Activated naive CD8-positive, alpha-beta T cell (primary cell): ENCODE data around the gene GMDS.

ENCODE experiments used
- H3K27ac Mint-ChIP-seq: one replicate; pipeline ENCODE4 v1.8.0; 2021; ENCODE audit warnings: mixed read lengths
- H3K27me3 Mint-ChIP-seq: one replicate; pipeline ENCODE4 v1.8.0; 2021; ENCODE audit warnings: mixed read lengths
- H3K36me3 Mint-ChIP-seq: one replicate; pipeline ENCODE4 v1.8.0; 2021; ENCODE audit warnings: mixed read lengths
- H3K4me1 Mint-ChIP-seq: one replicate; pipeline ENCODE4 v1.8.0; 2021; ENCODE audit warnings: low read depth, mixed read lengths
- H3K4me3 Mint-ChIP-seq: one replicate; pipeline ENCODE4 v1.8.0; 2021; ENCODE audit warnings: mild to moderate bottlenecking, mixed read lengths
- H3K9me3 Mint-ChIP-seq: one replicate; pipeline ENCODE4 v1.8.0; 2021; ENCODE audit warnings: low read depth, mixed read lengths

Gene GMDS

DNA sequence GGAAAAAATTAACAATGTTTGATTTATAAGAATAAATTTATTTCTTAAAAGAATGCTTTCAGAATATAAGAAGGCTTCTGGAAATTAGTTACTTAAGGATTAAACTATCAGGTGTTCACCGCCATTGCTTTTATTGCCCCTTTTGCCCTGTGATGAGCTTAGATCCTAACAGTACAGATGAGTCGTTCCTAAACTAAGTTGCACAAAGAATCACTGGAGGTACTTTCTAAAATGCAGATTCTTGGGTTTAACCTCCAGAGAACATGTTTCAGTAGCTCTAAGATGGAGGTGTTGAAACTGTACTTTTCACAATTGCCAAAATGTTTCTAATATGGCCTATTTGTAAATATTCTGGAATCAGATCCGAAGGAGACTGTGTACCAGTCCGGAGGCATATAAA is 211.9 kb downstream of the GMDS start:
- H3K27me3 Mint-ChIP-seq = peaks cover 2% of the 10 kb centered on the region
- H3K4me3 Mint-ChIP-seq = no peak overlapping the region
- H3K4me1 Mint-ChIP-seq = peaks cover 22% of the 10 kb centered on the region
- H3K36me3 Mint-ChIP-seq = peaks cover 5% of the 10 kb centered on the region
- no peaks in the 10 kb centered on the region for H3K9me3 Mint-ChIP-seq
- no peak overlapping the region for H3K27ac Mint-ChIP-seq

DNA sequence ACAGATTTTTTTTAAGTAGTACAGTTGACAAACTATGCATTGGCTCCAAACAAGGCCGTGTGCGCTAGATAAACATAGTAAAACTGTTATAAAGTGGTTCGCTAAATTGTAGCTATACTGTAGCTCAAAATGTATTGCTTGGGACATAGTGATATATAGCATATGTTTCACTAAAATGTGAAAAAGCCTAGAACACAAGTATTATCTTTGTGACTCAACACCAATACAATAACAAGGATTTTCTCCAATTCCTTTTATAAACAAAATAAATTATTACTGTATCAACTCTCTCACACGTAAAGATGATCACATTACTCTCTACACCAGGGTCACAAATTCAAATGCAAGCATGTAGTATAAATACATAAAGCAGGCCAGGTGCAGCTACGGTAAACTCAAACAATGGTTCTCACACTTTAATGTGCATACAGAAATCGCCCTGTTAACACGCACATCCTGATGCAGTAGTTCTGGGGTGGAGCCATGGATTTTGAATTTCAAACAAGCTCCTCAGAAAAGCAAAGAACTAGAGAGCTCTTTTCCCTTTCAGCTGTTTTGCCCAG is 214.6 kb downstream of the GMDS start:
- Mint-ChIP-seq H3K27me3 (no peaks in the 10 kb centered on the region), H3K27ac (no peak overlapping the region), H3K4me1 (peaks cover 15% of the 10 kb centered on the region), H3K36me3 (peaks cover 8% of the 10 kb centered on the region), H3K4me3 (no peak overlapping the region), H3K9me3 (no peaks in the 10 kb centered on the region)

DNA sequence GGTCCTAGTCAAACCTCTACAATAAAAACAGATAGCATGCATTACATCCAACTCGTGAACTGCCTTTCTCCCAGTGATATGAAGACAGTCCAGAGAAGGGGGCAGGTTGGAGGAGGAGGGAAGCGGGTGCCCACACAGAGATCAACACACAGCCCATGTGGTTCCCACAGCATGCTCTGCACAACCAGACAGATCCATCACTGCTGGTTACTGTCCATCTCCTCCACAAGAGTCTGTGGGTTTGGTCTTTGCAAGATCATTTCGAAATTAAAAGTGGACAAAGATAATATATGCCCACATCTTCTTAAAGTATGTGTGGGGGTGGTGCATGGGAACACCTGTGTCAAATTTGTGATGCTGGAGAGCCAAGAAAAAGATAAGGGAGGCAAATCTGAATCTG is 215.5 kb downstream of the GMDS start:
- Mint-ChIP-seq H3K4me3 (no peak overlapping the region), H3K27ac (no peak overlapping the region), H3K4me1 (peaks cover 15% of the 10 kb centered on the region), H3K36me3 (peaks cover 8% of the 10 kb centered on the region), H3K9me3 (no peaks in the 10 kb centered on the region), H3K27me3 (no peaks in the 10 kb centered on the region)

DNA sequence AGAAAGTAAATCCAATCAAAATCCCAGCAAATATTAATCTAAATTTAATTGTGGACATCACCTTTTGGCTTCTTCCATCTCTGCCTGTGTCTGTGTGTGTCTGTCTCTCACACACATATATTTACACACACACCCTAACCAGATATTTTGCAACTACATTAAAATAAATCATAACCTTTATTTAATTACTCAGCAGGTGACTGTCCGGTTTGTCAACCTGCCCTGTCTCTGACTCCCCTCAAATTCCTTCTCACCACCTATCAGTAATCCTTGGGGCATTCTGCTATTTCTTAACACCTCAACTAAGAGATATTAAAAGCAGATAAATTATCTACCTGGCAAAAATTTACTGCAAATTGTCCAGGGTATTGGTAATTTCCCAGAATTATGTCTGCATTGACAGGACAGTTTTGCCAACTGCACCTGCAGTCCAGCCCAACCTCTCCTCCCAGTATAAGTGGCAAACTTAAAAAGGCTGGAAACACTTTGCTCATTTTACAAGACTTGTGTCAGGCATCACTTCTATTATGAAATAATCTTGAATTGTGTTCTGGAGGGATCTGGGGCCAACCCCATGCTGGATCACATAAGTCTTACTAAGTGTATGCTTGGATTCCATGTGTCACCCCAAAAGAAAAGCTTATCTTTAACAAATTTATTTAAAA is 216.1 kb downstream of the GMDS start:
- no peaks in the 10 kb centered on the region for H3K27me3 Mint-ChIP-seq
- peaks cover 8% of the 10 kb centered on the region for H3K36me3 Mint-ChIP-seq
- no peak overlapping the region for H3K4me3 Mint-ChIP-seq
- no peak overlapping the region for H3K27ac Mint-ChIP-seq
- H3K9me3 Mint-ChIP-seq = no peaks in the 10 kb centered on the region
- peaks cover 18% of the 10 kb centered on the region for H3K4me1 Mint-ChIP-seq

GRCh38 chr6:2028457-2029038 is 216.9 kb downstream of the GMDS start:
- no peak overlapping the region for H3K27ac Mint-ChIP-seq
- H3K4me1 Mint-ChIP-seq = peaks cover 24% of the 10 kb centered on the region
- H3K4me3 Mint-ChIP-seq = no peak overlapping the region
- H3K27me3 Mint-ChIP-seq = no peaks in the 10 kb centered on the region
- H3K9me3 Mint-ChIP-seq = no peaks in the 10 kb centered on the region
- peaks cover 6% of the 10 kb centered on the region for H3K36me3 Mint-ChIP-seq

GRCh38 chr6:2026133-2026532 is 219.3 kb downstream of the GMDS start:
- H3K4me1 Mint-ChIP-seq = peaks cover 36% of the 10 kb centered on the region
- no peak overlapping the region for H3K27ac Mint-ChIP-seq
- H3K9me3 Mint-ChIP-seq = no peaks in the 10 kb centered on the region
- H3K27me3 Mint-ChIP-seq = no peaks in the 10 kb centered on the region
- no peak overlapping the region for H3K4me3 Mint-ChIP-seq
- H3K36me3 Mint-ChIP-seq = peaks cover 2% of the 10 kb centered on the region

DNA sequence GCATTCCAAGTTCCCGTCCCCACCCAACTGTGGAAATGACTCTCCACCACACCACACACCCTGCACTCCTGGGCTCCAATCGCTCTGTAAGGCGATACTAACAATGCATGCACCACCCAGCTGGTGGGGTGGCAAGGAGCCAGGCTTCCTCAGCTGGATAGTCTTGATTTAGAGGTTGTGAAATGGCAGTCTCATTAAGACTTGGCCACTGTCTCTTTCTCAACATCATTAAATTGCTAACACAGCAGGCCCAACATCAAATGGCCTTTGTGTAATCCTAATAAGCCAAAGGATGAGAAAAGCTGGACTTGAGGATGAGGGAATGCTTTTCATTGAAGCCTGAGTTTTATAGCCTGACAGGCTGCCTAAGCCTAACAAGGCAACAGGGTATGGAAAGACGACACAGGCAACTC is 223.7 kb downstream of the GMDS start:
- Mint-ChIP-seq H3K4me1 (peaks cover 26% of the 10 kb centered on the region), H3K27ac (no peak overlapping the region), H3K4me3 (no peak overlapping the region), H3K27me3 (no peaks in the 10 kb centered on the region), H3K36me3 (peaks cover 2% of the 10 kb centered on the region), H3K9me3 (no peaks in the 10 kb centered on the region)

DNA sequence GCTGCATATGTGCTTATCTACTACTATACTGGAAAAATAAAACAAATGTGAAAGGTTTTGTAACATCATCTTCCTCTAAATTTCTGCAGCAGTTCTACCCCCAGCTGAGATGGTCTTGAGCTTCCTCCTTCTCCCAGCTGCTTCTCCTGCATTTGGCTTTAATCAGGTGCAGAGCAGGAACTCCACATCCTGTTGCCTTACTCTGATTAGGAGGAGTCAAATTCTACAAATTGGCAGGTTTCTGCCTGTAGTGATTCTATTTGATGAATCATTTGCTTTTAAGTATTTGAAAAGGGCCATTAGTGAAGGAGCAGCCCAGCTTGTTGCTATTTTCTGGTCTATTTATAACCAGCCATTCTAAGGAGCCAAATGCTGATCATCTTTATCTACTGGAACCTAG is 224.5 kb downstream of the GMDS start:
- no peak overlapping the region for H3K4me3 Mint-ChIP-seq
- H3K27me3 Mint-ChIP-seq = no peaks in the 10 kb centered on the region
- peaks cover 2% of the 10 kb centered on the region for H3K36me3 Mint-ChIP-seq
- peaks cover 26% of the 10 kb centered on the region for H3K4me1 Mint-ChIP-seq
- H3K9me3 Mint-ChIP-seq = peaks cover 4% of the 10 kb centered on the region
- H3K27ac Mint-ChIP-seq = no peak overlapping the region

DNA sequence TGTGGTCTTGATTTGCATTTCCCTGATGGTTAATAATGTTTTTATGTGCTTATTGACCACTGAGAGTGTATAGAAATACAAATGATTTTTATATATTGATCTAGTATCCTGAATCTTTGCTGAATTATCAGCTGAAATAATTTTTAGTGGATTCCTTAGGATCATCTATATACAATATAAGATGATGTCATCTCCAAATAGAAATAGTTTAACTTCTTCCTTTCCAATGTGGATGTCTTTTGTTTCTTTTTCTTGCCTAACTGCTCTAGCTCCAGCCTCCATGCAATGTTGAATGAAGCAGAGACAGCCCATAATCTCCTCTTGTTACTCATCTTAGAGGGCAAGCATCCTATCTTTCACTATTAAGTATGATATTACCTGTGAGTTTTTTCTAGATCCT is 226.4 kb downstream of the GMDS start:
- peaks cover 13% of the 10 kb centered on the region for H3K36me3 Mint-ChIP-seq
- no peak overlapping the region for H3K27ac Mint-ChIP-seq
- H3K27me3 Mint-ChIP-seq = no peaks in the 10 kb centered on the region
- peaks cover 21% of the 10 kb centered on the region for H3K4me1 Mint-ChIP-seq
- H3K9me3 Mint-ChIP-seq = peaks cover 16% of the 10 kb centered on the region
- H3K4me3 Mint-ChIP-seq = no peak overlapping the region

DNA sequence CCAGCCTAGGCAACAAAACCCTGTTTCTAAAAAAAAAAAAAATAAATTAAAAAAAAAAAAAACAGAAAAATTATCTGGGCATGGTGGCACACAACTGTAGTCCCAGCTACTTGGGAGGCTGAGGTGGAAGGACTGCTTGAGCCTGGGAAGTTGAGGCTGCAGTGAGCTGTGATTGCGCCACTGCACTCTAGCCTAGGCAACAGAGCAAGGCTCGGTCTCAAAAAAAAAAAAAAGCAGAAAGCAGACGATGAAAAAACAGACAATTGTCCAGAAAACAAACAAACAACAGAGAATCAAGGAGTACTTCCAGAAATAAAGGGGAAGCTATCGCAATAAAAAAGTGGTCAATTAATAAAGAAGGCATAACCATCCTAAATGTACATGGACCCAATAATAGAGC is 229.4 kb downstream of the GMDS start:
- Mint-ChIP-seq H3K4me3 (no peak overlapping the region), H3K27me3 (no peaks in the 10 kb centered on the region), H3K36me3 (peaks cover 24% of the 10 kb centered on the region), H3K4me1 (peaks cover 3% of the 10 kb centered on the region), H3K27ac (no peak overlapping the region), H3K9me3 (peaks cover 16% of the 10 kb centered on the region)

DNA sequence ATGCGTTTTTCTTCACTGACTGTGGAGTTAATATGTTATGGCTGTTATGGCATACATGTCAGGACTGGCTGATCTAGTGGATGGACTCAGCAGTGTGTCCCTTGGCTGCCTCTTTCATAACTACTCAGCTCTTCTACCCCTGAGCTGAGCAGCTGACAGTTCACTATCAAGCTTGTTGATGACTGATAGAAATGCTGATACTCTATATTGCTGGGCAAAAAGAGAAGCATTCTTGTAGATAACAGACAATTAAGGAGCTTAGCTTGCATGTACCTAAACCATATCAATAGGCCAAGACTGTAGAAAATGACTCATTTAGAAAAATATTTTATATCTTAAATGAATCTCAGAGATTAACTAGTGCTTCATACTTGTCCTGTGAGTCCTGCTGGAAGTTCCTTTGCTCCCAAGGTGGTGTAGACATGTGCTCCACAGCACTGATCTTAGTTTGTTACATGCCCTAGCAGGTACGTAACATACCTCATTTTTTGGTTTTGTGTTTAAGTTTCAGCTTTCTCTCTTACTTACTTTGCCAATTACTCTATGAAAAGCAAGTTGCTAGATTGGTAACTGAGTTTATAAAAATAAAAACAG is 236.9 kb downstream of the GMDS start:
- Mint-ChIP-seq H3K9me3 (no peaks in the 10 kb centered on the region), H3K27me3 (no peaks in the 10 kb centered on the region), H3K4me3 (no peak overlapping the region), H3K27ac (no peak overlapping the region), H3K36me3 (peaks cover 28% of the 10 kb centered on the region), H3K4me1 (no peaks in the 10 kb centered on the region)

- Mint-ChIP-seq H3K4me1 (no peaks in the 10 kb centered on the region), H3K27me3 (no peaks in the 10 kb centered on the region), H3K9me3 (peaks cover 5% of the 10 kb centered on the region), H3K4me3 (no peak overlapping the region), H3K36me3 (peaks cover 23% of the 10 kb centered on the region), H3K27ac (no peak overlapping the region)
These were observed 238.2 kb downstream of the GMDS start for GRCh38 chr6:2007165-2007564.

DNA sequence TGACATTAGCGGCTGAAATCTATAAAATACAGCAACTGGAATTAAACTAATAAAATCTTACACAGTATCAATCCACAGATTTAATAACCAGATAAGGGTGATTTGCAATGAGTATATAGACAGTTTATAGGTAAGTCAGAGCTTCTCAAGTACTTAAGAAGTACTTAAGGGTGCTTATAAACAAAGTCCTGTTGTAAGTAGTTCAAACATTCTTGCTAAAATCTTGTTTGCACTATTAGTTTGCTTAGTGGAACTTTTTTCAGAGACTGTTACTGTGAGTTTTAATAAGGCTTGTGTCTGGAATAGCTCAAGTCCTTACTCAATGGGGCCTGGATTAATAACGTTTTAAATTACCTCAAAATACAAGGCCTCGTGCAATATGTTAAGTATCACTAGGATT is 240.5 kb downstream of the GMDS start:
- Mint-ChIP-seq H3K27me3 (no peaks in the 10 kb centered on the region), H3K27ac (no peak overlapping the region), H3K9me3 (peaks cover 7% of the 10 kb centered on the region), H3K36me3 (peaks cover 28% of the 10 kb centered on the region), H3K4me3 (no peak overlapping the region), H3K4me1 (no peaks in the 10 kb centered on the region)

DNA sequence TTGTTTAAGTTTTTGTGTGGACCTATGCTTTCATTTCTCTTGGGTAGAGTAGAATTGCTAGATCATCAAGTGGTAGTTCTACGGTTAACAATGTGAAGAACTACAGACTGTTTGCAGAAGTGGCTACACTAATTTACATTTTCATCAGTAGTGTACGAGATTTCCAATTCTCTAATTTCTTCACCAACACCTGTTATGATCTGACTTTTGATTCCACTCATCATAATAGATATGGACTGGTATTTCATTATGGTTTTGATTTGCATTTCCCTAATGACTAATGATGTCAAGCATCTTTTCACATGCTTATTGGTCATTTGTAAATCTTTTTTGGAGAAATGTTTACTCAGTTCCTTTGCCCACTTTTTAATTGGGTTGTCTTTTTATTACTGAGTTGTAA is 244.4 kb downstream of the GMDS start:
- Mint-ChIP-seq H3K9me3 (peaks cover 7% of the 10 kb centered on the region), H3K4me1 (no peaks in the 10 kb centered on the region), H3K36me3 (peaks cover 20% of the 10 kb centered on the region), H3K4me3 (no peak overlapping the region), H3K27me3 (no peaks in the 10 kb centered on the region), H3K27ac (no peak overlapping the region)

DNA sequence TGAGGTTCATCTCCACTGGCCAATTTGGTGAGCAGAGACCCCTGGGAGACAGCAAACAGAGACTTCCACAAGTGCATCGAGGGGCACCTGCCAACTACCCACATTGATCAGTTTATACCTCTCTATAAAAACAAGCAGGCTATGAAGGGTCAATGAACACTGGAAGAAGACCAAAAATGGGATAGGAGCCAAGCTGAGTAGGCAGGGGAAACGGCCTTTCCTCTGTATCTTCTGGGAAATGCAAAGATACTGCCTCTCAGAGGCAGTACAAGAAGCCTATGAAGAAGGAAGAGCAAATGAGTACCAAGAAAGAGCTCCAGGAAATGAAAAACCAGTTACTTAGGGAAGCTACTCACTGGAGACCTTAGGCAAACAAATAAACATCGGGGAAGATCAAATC is 247.7 kb downstream of the GMDS start:
- Mint-ChIP-seq H3K27me3 (no peaks in the 10 kb centered on the region), H3K4me3 (no peak overlapping the region), H3K27ac (no peak overlapping the region), H3K36me3 (peaks cover 22% of the 10 kb centered on the region), H3K9me3 (peaks cover 7% of the 10 kb centered on the region), H3K4me1 (peaks cover 6% of the 10 kb centered on the region)
